Measurements from ENCODE around the gene SPATS2.

Gene SPATS2

DNA sequence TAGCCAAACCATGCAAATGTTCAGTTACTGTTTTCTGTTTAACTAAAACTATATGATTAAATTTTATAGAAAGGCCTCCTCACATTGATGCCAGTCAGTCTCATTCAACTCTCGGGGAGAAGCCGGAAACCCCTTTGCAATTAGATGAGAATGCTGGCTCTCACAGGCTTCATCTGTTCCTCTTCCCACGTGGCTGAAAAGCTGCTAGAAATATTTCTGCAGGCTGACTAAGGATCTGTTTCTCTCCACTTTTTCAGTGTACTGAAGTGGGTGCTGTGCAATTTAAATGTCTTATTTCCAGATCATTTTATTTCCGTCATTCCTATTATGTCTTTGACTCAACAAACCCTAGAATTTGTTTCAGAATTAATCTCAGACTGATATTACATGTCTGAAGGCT is 154.1 kb downstream of the SPATS2 start:
- TF ChIP-seq, protein P1, sequence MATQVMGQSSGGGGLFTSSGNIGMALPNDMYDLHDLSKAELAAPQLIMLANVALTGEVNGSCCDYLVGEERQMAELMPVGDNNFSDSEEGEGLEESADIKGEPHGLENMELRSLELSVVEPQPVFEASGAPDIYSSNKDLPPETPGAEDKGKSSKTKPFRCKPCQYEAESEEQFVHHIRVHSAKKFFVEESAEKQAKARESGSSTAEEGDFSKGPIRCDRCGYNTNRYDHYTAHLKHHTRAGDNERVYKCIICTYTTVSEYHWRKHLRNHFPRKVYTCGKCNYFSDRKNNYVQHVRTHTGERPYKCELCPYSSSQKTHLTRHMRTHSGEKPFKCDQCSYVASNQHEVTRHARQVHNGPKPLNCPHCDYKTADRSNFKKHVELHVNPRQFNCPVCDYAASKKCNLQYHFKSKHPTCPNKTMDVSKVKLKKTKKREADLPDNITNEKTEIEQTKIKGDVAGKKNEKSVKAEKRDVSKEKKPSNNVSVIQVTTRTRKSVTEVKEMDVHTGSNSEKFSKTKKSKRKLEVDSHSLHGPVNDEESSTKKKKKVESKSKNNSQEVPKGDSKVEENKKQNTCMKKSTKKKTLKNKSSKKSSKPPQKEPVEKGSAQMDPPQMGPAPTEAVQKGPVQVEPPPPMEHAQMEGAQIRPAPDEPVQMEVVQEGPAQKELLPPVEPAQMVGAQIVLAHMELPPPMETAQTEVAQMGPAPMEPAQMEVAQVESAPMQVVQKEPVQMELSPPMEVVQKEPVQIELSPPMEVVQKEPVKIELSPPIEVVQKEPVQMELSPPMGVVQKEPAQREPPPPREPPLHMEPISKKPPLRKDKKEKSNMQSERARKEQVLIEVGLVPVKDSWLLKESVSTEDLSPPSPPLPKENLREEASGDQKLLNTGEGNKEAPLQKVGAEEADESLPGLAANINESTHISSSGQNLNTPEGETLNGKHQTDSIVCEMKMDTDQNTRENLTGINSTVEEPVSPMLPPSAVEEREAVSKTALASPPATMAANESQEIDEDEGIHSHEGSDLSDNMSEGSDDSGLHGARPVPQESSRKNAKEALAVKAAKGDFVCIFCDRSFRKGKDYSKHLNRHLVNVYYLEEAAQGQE (IDR thresholded peaks at IDR 0.05; ENCODE audit: low read depth), result no peak
- TF ChIP-seq, protein P2, sequence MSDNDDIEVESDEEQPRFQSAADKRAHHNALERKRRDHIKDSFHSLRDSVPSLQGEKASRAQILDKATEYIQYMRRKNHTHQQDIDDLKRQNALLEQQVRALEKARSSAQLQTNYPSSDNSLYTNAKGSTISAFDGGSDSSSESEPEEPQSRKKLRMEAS (IDR thresholded peaks at IDR 0.05), result no peak
- TF ChIP-seq YY1 (IDR thresholded peaks at IDR 0.05; ENCODE audit: low read depth) (no peak), TAF1 (IDR thresholded peaks at IDR 0.05; ENCODE audit: low read depth) (no peak), EP300 (IDR thresholded peaks at IDR 0.05; ENCODE audit: borderline replicate concordance) (no peak), ZBTB7A (IDR thresholded peaks at IDR 0.05; ENCODE audit: low read depth) (no peak), NFIC (IDR thresholded peaks at IDR 0.05) (no peak), FOXM1 (IDR thresholded peaks at IDR 0.05; ENCODE audit: borderline replicate concordance, low read depth) (no peak)
- TF ChIP-seq, protein P3, sequence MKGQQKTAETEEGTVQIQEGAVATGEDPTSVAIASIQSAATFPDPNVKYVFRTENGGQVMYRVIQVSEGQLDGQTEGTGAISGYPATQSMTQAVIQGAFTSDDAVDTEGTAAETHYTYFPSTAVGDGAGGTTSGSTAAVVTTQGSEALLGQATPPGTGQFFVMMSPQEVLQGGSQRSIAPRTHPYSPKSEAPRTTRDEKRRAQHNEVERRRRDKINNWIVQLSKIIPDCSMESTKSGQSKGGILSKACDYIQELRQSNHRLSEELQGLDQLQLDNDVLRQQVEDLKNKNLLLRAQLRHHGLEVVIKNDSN (IDR thresholded peaks at IDR 0.05), result no peak

DNA sequence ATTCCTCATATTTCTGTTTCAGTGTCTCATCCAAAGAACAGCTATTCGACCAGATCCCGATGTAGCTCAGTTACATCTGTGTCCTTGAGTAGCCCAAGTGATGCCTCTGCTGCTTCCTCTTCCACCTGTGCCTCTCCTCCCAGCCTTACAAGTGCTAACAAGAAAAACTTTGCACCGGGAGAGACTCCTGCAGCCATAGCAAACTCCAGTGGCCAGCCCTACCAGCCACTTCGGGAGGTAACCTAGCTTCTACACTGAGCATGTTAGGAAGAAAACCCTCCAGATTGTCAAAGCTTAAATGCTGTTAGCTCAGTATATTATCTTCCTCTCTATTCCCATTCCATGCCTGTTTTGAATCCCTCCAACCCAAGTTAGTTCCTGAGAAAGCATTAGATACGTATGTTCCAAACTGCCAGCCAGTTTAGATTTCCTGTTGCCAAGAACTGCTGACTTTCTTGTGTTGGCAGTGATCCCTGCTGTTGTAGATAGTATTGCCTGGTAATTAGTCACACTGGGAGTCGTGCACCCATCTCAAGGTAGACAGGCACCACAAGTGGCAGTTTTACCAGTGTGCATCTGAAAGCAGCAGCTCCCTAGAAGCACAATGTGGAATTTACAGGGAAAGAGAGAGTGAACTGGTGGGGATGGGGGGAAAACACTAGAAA is 157.5 kb downstream of the SPATS2 start:
- TF ChIP-seq FOXM1 (IDR thresholded peaks at IDR 0.05; ENCODE audit: borderline replicate concordance, low read depth), result no peak
- TF ChIP-seq ZBTB7A (IDR thresholded peaks at IDR 0.05; ENCODE audit: low read depth), result no peak

DNA sequence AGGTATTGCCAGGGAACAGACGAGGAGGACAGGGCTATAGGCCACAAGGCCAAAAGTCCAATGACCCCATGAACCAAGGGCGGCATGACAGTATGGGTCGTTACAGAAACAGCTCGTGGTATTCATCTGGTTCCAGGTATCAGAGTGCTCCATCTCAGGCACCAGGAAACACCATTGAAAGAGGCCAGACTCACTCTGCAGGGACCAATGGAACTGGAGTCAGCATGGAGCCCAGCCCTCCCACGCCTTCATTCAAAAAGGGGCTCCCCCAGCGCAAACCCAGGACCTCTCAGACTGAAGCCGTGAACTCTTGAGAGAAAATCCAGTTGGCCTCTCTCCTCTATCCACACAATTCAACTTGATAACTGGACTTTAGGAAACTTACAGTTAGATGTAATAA is 158.7 kb downstream of the SPATS2 start:
- no peak for TF ChIP-seq YY1 (IDR thresholded peaks at IDR 0.05; ENCODE audit: low read depth)
- TF ChIP-seq NFIC (IDR thresholded peaks at IDR 0.05), result no peak

DNA sequence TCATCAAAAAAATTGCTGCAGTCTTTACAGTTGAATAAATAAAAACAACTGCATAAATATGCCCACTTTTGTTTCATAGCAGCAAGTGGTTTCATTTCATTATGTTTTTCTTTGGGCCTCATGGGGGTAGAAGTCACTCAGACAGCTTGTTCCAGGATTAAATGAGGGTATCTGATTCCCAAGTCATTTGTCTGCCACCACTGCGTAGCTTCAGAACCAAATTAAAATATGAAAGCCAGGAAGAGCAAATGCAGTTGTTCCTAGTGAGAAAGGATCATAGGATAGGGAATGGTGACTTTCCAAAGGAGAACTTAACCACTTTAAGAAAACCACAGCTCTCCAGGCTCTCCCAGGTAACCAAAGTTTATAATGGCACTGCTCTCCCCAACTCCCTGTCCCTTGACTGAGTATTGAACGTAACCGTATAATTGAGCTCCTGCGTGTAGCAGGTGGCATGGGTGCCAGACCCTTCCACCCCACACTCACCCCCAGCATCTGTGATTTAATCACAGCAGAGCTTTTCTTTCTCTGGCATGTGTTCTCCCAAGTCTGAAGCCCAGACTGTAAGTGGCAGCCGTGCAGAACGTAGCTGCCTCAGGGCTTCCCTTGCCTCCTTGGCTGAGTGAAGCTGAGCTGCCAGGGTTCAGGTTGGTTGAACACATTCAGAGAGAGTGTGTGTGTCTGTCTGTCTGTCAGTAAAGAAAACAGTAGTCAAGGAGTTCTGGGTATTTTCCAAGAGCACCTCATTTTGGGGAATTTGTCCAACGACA is 160.3 kb downstream of the SPATS2 start:
- TF ChIP-seq, protein P1 (IDR thresholded peaks at IDR 0.05; ENCODE audit: low read depth), result no peak
- TF ChIP-seq NFIC (IDR thresholded peaks at IDR 0.05), result 0 out of 2 replicates have a peak, but pooled peaks have one; percentile 38

DNA sequence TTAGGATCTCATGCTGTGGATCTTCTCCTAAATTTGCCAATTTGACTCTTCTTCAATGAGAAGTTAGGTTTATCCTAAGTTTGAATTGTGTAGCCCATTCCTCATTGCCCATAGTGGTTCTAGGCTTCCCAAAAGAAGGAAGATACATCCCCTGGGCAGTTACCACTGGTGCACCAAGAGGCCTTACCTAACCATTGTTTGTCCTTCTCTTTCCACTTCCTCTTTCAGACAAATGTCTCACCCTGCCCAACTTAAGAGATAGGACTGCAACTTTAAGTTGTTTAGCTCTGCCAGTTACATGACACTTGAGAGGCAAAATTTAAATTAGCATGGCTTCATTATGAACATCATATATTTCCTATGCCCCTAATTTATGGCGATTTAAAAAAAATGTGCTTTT is 162.2 kb downstream of the SPATS2 start:
- TF ChIP-seq YY1 (IDR thresholded peaks at IDR 0.05; ENCODE audit: low read depth), result no peak
- TF ChIP-seq CREB1 (IDR thresholded peaks at IDR 0.05; ENCODE audit: low read depth), result no peak
- TF ChIP-seq TCF12 (IDR thresholded peaks at IDR 0.05; ENCODE audit: low read depth), result no peak
- no peak for TF ChIP-seq CEBPB (IDR thresholded peaks at IDR 0.05)
- TF ChIP-seq NFIC (IDR thresholded peaks at IDR 0.05), result no peak
- no peak for TF ChIP-seq EGR1 (IDR thresholded peaks at IDR 0.05)
- TF ChIP-seq, protein P1 (IDR thresholded peaks at IDR 0.05; ENCODE audit: low read depth), result no peak
- TF ChIP-seq RAD21 (IDR thresholded peaks at IDR 0.05; ENCODE audit: low read depth), result no peak
- TF ChIP-seq, protein P2 (IDR thresholded peaks at IDR 0.05), result no peak
- TF ChIP-seq, protein P3 (IDR thresholded peaks at IDR 0.05), result no peak
- TF ChIP-seq TEAD4 (IDR thresholded peaks at IDR 0.05), result no peak
- no peak for TF ChIP-seq FOXM1 (IDR thresholded peaks at IDR 0.05; ENCODE audit: borderline replicate concordance, low read depth)

Measured in Ishikawa (cell line).